PC-3 (cell line): ENCODE data around the gene FASTKD3. TPM values are rescaled to one million over a fixed set of nuclear protein-coding genes. Genes with fewer than 3 reads are reported as not detected.

Source experiments
- ATAC-seq: fragments of 200-7000 bp; cut with Tn5 transposase; 2 replicates; pipeline ENCODE4 v1.9.1; 2020; ENCODE audit warnings: mild to moderate bottlenecking, moderate library complexity
- BruUV-seq: library from RNA; stranded (reverse); fragments of 400-500 nt; replicated peaks from 2 replicates; lab custom pipeline; 2021; lab: Mats Ljungman, UMichigan
- CTCF ChIA-PET: fragments of 300-600 bp; sonication (Branson Sonifier 250); formaldehyde crosslinking; loops from one replicate; lab custom pipeline; 2022; ENCODE audit warnings: antibody characterized with exemption; lab: Charles Lee
- POLR2A ChIA-PET: fragments of 300-600 bp; sonication (Branson Sonifier 250); formaldehyde crosslinking; loops from one replicate; lab custom pipeline; 2022; ENCODE audit warnings: antibody characterized with exemption; ENCODE audit not compliant: unreplicated experiment; lab: Charles Lee
- DNase-seq: peaks from one replicate; pipeline ENCODE4 v3.0.0-alpha.2; 2015
- H2AFZ ChIP-seq: fragments of 300-600 bp; sonication (generic); 2 replicates; pipeline ENCODE4 v1.6.0; 2016; ENCODE audit warnings: antibody characterized with exemption, low read length
- H3F3A ChIP-seq: fragments of 300-600 bp; sonication (generic); one replicate; pipeline ENCODE4 v1.6.0; 2017; ENCODE audit warnings: antibody characterized with exemption, low read length, control low read depth, mild to moderate bottlenecking; ENCODE audit not compliant: unreplicated experiment
- H3K27ac ChIP-seq: fragments of 300-600 bp; sonication (generic); 2 replicates; pipeline ENCODE4 v1.5.1; 2016; ENCODE audit warnings: mild to moderate bottlenecking, low read length
- H3K27me3 ChIP-seq: fragments of 300-600 bp; sonication (generic); 2 replicates; pipeline ENCODE4 v1.6.1; 2016; ENCODE audit warnings: low read length, mixed read lengths
- H3K36me3 ChIP-seq: fragments of 300-600 bp; sonication (generic); 2 replicates; pipeline ENCODE4 v1.6.1; 2016; ENCODE audit warnings: low read depth, mixed run types, low read length, mixed read lengths
- H3K4me1 ChIP-seq: fragments of 300-600 bp; sonication (generic); 2 replicates; pipeline ENCODE4 v1.5.1; 2016; ENCODE audit warnings: low read length; ENCODE audit not compliant: insufficient read depth
- H3K4me2 ChIP-seq: fragments of 300-600 bp; sonication (generic); 2 replicates; pipeline ENCODE4 v1.6.0; 2016; ENCODE audit warnings: low read length
- H3K4me3 ChIP-seq: fragments of 300-600 bp; sonication (generic); 2 replicates; pipeline ENCODE4 v1.5.1; 2016; ENCODE audit warnings: mild to moderate bottlenecking, low read length, mixed read lengths
- H3K79me2 ChIP-seq: fragments of 300-600 bp; sonication (generic); 2 replicates; pipeline ENCODE4 v1.6.1; 2017; ENCODE audit warnings: low read length, mixed read lengths
- H3K9ac ChIP-seq: fragments of 300-600 bp; sonication (generic); 2 replicates; pipeline ENCODE4 v1.6.0; 2016; ENCODE audit warnings: mild to moderate bottlenecking, low read length
- H3K9me2 ChIP-seq: fragments of 300-600 bp; sonication (generic); replicated peaks from 2 replicates; pipeline ENCODE4 v1.6.1; 2016; ENCODE audit warnings: mixed run types, low read length, mixed read lengths
- H3K9me3 ChIP-seq: fragments of 300-600 bp; sonication (generic); 2 replicates; pipeline ENCODE4 v1.6.1; 2016; ENCODE audit warnings: low read length, mixed read lengths
- H4K20me1 ChIP-seq: fragments of 300-600 bp; sonication (generic); 2 replicates; pipeline ENCODE4 v1.6.1; 2016; ENCODE audit warnings: low read length, mixed read lengths
- CTCF ChIP-seq: fragments of 300-600 bp; sonication (generic); conservative IDR thresholded peaks from 2 replicates; pipeline ENCODE4 v1.5.1; 2017; ENCODE audit warnings: antibody characterized with exemption, low read depth, mild to moderate bottlenecking, low read length
- EZH2 ChIP-seq: fragments of 300-600 bp; sonication (generic); IDR thresholded peaks from one replicate; pipeline ENCODE4 v1.6.1; 2017; ENCODE audit warnings: antibody characterized with exemption, mild to moderate bottlenecking, low read length; ENCODE audit not compliant: unreplicated experiment
- EZH2phosphoT487 ChIP-seq: fragments of 300-600 bp; sonication (generic); IDR thresholded peaks from 2 replicates; pipeline ENCODE4 v1.6.1; 2018; ENCODE audit warnings: mild to moderate bottlenecking, antibody characterized with exemption, low read length, borderline replicate concordance
- intact Hi-C: fragments of 100-400 bp; cut with micrococcal nuclease; formaldehyde crosslinking; loops from 2 replicates; pipeline ENCODE4 v1.9.0; 2023
- total RNA-seq: library from RNA; depleted of rRNA; stranded (reverse); fragments of >200 nt; gene quantifications from 2 replicates; pipeline ENCODE4 v1.2.3, GENCODE V29; 2014; rRNA removed

The FASTKD3 gene
- total RNA-seq, 1 experiment from 2014 or later = 16.5 TPM

- no peak overlapping the region for H3K4me2 ChIP-seq
- POLR2A ChIA-PET = no interaction called here
- H3F3A ChIP-seq = no peaks in the 10 kb centered on the region
- H3K9ac ChIP-seq = no peak overlapping the region
- H3K36me3 ChIP-seq = no peaks in the 10 kb centered on the region
- no peak for DNase-seq
- no peak overlapping the region for H3K27ac ChIP-seq
- no peak for ATAC-seq
- no peaks in the 10 kb centered on the region for H3K79me2 ChIP-seq
- H3K9me2 ChIP-seq = no peaks in the 10 kb centered on the region
- intact Hi-C loops = no loop called here
- TF ChIP-seq EZH2phosphoT487 (no peak), CTCF (no peak), EZH2 (no peak)
- H3K4me3 ChIP-seq = no peak overlapping the region
- H2AFZ ChIP-seq = no peak overlapping the region
- BruUV-seq = no TSS peak
- no peaks in the 10 kb centered on the region for H3K4me1 ChIP-seq
- no peaks in the 10 kb centered on the region for H4K20me1 ChIP-seq
- peaks cover 59% of the 10 kb centered on the region for H3K27me3 ChIP-seq
- CTCF ChIA-PET = no interaction called here
- H3K9me3 ChIP-seq = no peaks in the 10 kb centered on the region
Observed at GRCh38 chr5:7811715-7812114, 57.1 kb downstream of the FASTKD3 start.

Other genes with a start within 250 kb of the FASTKD3 start
- 0.58 TPM in 1 of 2 replicates, not detected in the other for gene CFAP90, start 17.9 kb downstream of the FASTKD3 start, total RNA-seq
- gene MTRR, start 117 bp upstream of the FASTKD3 start, total RNA-seq = 64.9 and 68.3 TPM in 2 replicates